Hindlimb muscle (tissue), 1 donor: ENCODE results near the gene MYO7B. TPM values are rescaled to one million over a fixed set of nuclear protein-coding genes. Genes with fewer than 3 reads are reported as not detected.
"Not testable (repeated sequence)": the region's sequence is repeated elsewhere in the genome, so short reads cannot be mapped to it uniquely, and the experiment has no call there.

Experiments used
- DNase-seq: peaks from one replicate; pipeline ENCODE4 v3.0.0-alpha.2; 2013
- polyA plus RNA-seq: library from polyadenylated mRNA; unstranded; fragments of 120-200 nt; gene quantifications from one replicate; pipeline ENCODE4 v1.2.1, GENCODE V29; 2013; ENCODE audit not compliant: insufficient read length

MYO7B gene
- polyA plus RNA-seq, 1 donor, result 1.4 TPM

GRCh38 chr2:127552846-127553245 is 17.4 kb downstream of the MYO7B start:
- no peak for DNase-seq

- DNase-seq, result no peak
Measured at GRCh38 chr2:127558911-127559310, 23.4 kb downstream of the MYO7B start.

GRCh38 chr2:127559454-127559853 is 24.0 kb downstream of the MYO7B start:
- no peak for DNase-seq

GRCh38 chr2:127560201-127560930 is 24.9 kb downstream of the MYO7B start:
- no peak for DNase-seq

GRCh38 chr2:127560931-127561280 is 25.4 kb downstream of the MYO7B start:
- DNase-seq, result no peak

GRCh38 chr2:127561371-127561770 is 25.9 kb downstream of the MYO7B start:
- no peak for DNase-seq

- DNase-seq, result no peak
Measured at GRCh38 chr2:127562936-127563335, 27.5 kb downstream of the MYO7B start.

GRCh38 chr2:127563458-127564428 is 28.3 kb downstream of the MYO7B start:
- DNase-seq, result no peak

GRCh38 chr2:127564429-127565260 is 29.2 kb downstream of the MYO7B start:
- DNase-seq, result no peak

GRCh38 chr2:127565261-127566138 is 30.0 kb downstream of the MYO7B start:
- no peak for DNase-seq

GRCh38 chr2:127566139-127566417 is 30.6 kb downstream of the MYO7B start:
- no peak for DNase-seq

- no peak for DNase-seq
Measured at GRCh38 chr2:127566576-127566975, 31.1 kb downstream of the MYO7B start.

GRCh38 chr2:127567351-127567854 is 31.9 kb downstream of the MYO7B start:
- DNase-seq, result no peak

GRCh38 chr2:127568128-127568527 is 32.6 kb downstream of the MYO7B start:
- no peak for DNase-seq

- DNase-seq, result no peak
Measured at GRCh38 chr2:127569666-127570065, 34.2 kb downstream of the MYO7B start.

GRCh38 chr2:127570282-127571250 is 35.1 kb downstream of the MYO7B start:
- DNase-seq, result peak; percentile 36

GRCh38 chr2:127572352-127572751 is 36.9 kb downstream of the MYO7B start:
- DNase-seq, result not testable (repeated sequence)

- DNase-seq, result no peak
Measured at GRCh38 chr2:127572841-127573240, 37.4 kb downstream of the MYO7B start.

GRCh38 chr2:127573298-127573697 is 37.8 kb downstream of the MYO7B start:
- no peak for DNase-seq

- DNase-seq, result no peak
Measured at GRCh38 chr2:127573771-127574170, 38.3 kb downstream of the MYO7B start.

GRCh38 chr2:127574656-127575055 is 39.2 kb downstream of the MYO7B start:
- no peak for DNase-seq
